ENCODE results near the gene STAT5B.

The STAT5B gene

GRCh38 chr17:42179911-42180410 lies 96.2 kb downstream of the STAT5B start:
- no peak for DNase-seq (ENCODE audit: low spot score)

- no peak for DNase-seq (ENCODE audit: low spot score)
These were observed 96.9 kb downstream of the STAT5B start for GRCh38 chr17:42179335-42179734.

DNA sequence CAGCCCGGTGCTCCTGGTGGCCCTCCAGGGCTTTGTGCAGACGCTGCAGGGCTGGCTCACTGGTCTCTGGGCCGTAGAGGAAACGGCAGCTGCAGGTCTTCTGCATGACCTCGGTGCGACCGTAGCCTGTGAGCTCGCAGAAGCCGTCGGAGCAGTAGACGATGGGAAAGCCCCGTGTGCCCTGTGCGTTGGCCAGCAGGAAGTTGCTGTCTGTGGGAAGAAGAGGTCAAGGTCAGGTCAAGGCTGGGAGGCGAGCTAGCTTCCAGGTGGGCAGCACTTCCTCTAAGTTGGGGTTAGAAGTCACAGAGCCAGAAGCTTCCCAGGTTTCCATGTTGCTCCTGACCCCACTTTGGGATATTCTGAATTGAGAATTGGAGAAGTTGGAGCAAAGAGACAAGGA lies 97.4 kb downstream of the STAT5B start:
- DNase-seq (ENCODE audit: low spot score) = no peak

DNA sequence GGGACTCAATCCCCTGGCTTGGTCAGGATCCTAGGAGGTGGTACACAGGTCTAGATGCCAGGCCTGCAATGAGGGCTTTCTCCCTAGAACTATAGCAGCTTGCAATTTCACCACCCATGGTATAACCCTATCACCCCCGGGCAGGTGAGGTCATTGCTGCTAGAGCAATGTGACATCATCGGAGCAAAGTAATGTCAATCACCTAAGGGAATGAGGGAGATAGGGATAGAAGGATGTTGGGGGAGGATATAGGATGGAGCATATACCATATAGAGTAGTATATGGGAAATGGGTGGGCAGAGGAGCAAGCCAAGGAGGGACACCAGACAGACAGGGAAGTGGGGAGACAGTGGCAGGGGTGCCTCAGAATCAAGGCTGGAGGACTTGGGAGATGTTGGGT lies 98.5 kb downstream of the STAT5B start:
- DNase-seq (ENCODE audit: low spot score) = no peak

- no peak for DNase-seq (ENCODE audit: low spot score)
These were observed 101.9 kb downstream of the STAT5B start for GRCh38 chr17:42174126-42174783.

- DNase-seq (ENCODE audit: low spot score) = no peak
These were observed 104.4 kb downstream of the STAT5B start for GRCh38 chr17:42171831-42172230.

GRCh38 chr17:42169351-42169750 lies 106.8 kb downstream of the STAT5B start:
- no peak for DNase-seq (ENCODE audit: low spot score)

GRCh38 chr17:42167807-42168206 lies 108.4 kb downstream of the STAT5B start:
- no peak for DNase-seq (ENCODE audit: low spot score)

DNA sequence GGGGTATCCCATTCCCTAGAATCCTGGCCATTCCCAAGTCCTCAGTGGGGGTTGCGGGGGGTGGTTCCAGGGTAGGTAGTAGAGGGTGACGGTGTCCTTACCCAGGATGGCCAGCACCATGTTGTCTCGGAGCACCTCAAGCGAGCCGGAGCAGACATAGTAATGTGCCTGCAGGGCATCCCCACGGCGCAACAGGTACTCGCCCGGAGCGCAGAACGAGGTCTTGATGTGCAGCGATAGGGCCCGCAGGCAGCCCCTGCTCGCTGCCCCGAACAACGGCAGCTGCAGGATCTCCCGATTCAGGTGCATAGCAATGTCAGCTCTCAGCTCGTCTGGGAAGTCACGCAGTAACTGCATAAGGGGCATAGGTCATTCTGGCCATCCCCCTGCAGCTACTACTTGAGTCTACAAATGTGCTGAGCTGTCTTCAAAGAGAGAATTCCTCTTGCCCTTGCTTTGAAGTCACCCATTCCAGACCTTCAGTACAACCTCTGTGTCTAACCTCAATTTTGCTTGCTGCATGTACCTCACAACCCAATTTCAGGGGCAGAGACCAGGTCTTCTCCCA lies 109.9 kb downstream of the STAT5B start:
- no peak for DNase-seq (ENCODE audit: low spot score)

GRCh38 chr17:42165751-42166150 lies 110.4 kb downstream of the STAT5B start:
- DNase-seq (ENCODE audit: low spot score) = no peak

DNA sequence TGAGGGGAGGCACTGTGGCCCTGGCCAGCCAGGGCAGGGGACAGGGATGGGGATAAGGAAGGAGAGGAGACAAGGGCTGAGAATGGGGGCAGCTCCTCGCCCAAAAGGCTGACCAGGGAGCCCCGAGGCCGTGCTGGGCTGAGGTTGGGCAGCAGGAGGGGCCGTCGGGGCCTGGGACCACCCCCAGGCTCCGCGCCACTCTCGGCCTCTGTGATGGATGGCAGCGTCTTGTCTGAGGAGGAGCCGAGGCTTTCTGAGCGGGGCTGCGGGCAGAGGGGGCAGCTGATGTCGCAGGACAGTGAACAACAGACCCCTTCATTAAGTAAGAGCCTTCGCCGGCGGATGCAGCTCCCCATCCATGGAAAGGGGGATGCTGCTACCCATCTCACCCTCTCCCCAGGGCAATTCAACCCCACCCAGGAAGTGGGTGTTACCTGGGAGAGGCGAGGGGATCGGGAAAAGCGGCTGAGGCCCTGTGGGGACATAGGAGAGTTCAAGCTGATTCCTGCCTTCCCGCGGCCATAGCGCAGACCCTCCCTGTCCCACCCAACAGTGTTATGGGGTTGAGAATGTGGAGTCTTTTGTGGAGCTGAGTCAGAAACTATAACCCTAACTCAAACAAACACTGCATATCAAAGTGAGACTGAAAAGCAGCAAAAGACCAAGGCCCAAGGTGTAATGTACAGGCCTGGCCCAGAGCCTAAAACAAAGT lies 112.3 kb downstream of the STAT5B start:
- DNase-seq (ENCODE audit: low spot score) = no peak

GRCh38 chr17:42163113-42163512 lies 113.1 kb downstream of the STAT5B start:
- no peak for DNase-seq (ENCODE audit: low spot score)

- no peak for DNase-seq (ENCODE audit: low spot score)
These were observed 115.7 kb downstream of the STAT5B start for GRCh38 chr17:42160531-42160910.

GRCh38 chr17:42159796-42160530 lies 116.2 kb downstream of the STAT5B start:
- DNase-seq (ENCODE audit: low spot score) = no peak

- DNase-seq (ENCODE audit: low spot score) = no peak
These were observed 120.6 kb downstream of the STAT5B start for GRCh38 chr17:42155614-42156045.

DNA sequence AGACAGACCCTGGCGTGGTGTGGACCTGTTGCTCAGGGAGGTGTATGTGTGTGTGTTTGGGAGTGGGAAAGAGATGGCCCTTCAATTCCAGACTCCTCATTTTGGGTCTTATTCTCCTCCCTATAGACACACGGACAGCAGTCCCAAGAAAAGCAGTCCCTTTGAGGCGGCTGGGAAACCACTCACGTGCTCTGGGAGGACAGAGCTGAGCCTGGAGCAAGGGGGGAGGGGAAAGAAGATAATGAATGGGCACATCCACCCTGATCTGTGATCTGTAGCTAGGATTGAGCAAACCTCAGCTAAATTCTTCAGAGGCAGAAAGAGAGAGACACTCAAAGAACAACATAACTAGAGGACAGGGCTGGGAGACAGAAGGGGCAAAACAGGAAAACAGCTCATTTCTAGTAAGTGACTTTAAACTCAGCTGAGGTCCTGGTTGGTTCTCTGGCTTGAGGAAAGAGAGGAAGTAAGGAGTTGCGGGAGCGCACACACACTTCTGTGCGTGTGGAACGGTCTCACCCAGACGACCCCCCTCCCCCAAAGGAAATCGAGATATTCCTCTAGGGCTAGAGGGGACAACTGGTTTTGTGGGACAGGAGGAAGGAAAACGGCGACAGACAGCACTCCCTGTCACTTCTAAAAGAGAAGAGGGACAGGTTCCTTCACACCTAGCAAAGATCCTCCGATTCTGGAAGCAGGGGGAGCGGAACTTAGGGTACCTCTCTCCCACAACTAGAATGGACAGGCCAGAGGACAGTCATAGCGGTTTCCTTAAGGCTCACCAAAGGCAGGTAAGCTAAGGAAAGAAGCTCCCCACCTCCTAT lies 122.1 kb downstream of the STAT5B start:
- no peak for DNase-seq (ENCODE audit: low spot score)
